SJSA1 (cell line): ENCODE measurements around the gene C19orf81. TPM values are rescaled to one million over a fixed set of nuclear protein-coding genes. Genes with fewer than 3 reads are reported as not detected.

Source experiments
- total RNA-seq: library from RNA; depleted of rRNA; stranded (reverse); fragments of >200 nt; shearing (Covaris generic); gene quantifications from 2 replicates; pipeline ENCODE4 v1.2.3, GENCODE V29; 2014; rRNA removed

Gene C19orf81
- total RNA-seq, 1 experiment from 2014 or later: not detected

Other genes starting within 250 kb of the C19orf81 start
- not detected in 2 replicates for gene SPIB, start 230.5 kb upstream of the C19orf81 start, total RNA-seq
- not detected in 2 replicates for gene MYBPC2, start 216.6 kb upstream of the C19orf81 start, total RNA-seq
- 67.3 and 86.0 TPM in 2 replicates for gene EMC10, start 172.9 kb upstream of the C19orf81 start, total RNA-seq
- gene GARIN5A, start 172.6 kb upstream of the C19orf81 start, total RNA-seq: not detected in 2 replicates
- 21.9 and 43.6 TPM in 2 replicates for gene JOSD2, start 138.3 kb upstream of the C19orf81 start, total RNA-seq
- not detected in 2 replicates for gene ASPDH, start 135.5 kb upstream of the C19orf81 start, total RNA-seq
- gene LRRC4B, start 81.0 kb upstream of the C19orf81 start, total RNA-seq: not detected in 2 replicates
- not detected in 2 replicates for gene SYT3, start 9.6 kb upstream of the C19orf81 start, total RNA-seq
- gene SHANK1, start 70.4 kb downstream of the C19orf81 start, total RNA-seq: not detected in 2 replicates
- 0.56 and 1.7 TPM in 2 replicates for gene CLEC11A, start 73.9 kb downstream of the C19orf81 start, total RNA-seq
- not detected in 2 replicates for gene GPR32, start 121.0 kb downstream of the C19orf81 start, total RNA-seq
- not detected in 2 replicates for gene ACP4, start 141.0 kb downstream of the C19orf81 start, total RNA-seq
- gene KLK1, start 174.3 kb downstream of the C19orf81 start, total RNA-seq: not detected in 2 replicates
- not detected in 2 replicates for gene KLK15, start 184.1 kb downstream of the C19orf81 start, total RNA-seq
- gene KLK3, start 205.5 kb downstream of the C19orf81 start, total RNA-seq: not detected in 2 replicates
- not detected in 2 replicates for gene KLK2, start 224.0 kb downstream of the C19orf81 start, total RNA-seq